Gastrocnemius medialis (tissue), 4 donors: Measurements from ENCODE around the gene POM121L2. TPM values are rescaled to one million over a fixed set of nuclear protein-coding genes. Genes with fewer than 3 reads are reported as not detected.

Source experiments
- ATAC-seq, 2 donors: fragments of 150-250 bp; one replicate each; pipeline ENCODE4 v1.9.1; 2016
- DNase-seq, 2 donors: peaks; one replicate each; pipeline ENCODE4 v3.0.0-alpha.2; 2019
- H3K27ac ChIP-seq, 4 donors: fragments of 200-600 bp; sonication (generic); 1 replicate in 1 of 4; 2 replicates in 3 of 4; pipeline ENCODE4 v1.5.1; 2016 to 2018; ENCODE audit warnings: mild to moderate bottlenecking in 2 of 4, moderate library complexity in 1 of 4
- H3K27me3 ChIP-seq, 3 donors: fragments of 200-600 bp; sonication (generic) in 2 of 3; 1 replicate in 1 of 3; 2 replicates in 2 of 3; pipeline versions ENCODE4 v1.5.1 to v1.6.0; 2016 to 2019; ENCODE audit warnings: mild to moderate bottlenecking in 1 of 3, moderate library complexity in 1 of 3
- H3K36me3 ChIP-seq, 2 donors: fragments of 200-600 bp; sonication (generic) in 1 of 2; one replicate each; pipeline ENCODE4 v1.5.1; 2017 to 2018
- H3K4me1 ChIP-seq, 2 donors: fragments of 200-600 bp; sonication (generic) in 1 of 2; one replicate each; pipeline ENCODE4 v1.5.1; 2016 to 2017; ENCODE audit warnings: mild to moderate bottlenecking in 2 of 2
- H3K4me3 ChIP-seq, 4 donors: fragments of 200-600 bp; sonication (generic) in 3 of 4; 1 replicate in 1 of 4; 2 replicates in 3 of 4; pipeline ENCODE4 v1.5.1; 2016 to 2019; ENCODE audit warnings: mild to moderate bottlenecking in 2 of 4
- H3K9me3 ChIP-seq, 3 donors: fragments of 200-600 bp; sonication (generic) in 2 of 3; 1 replicate in 1 of 3; 2 replicates in 2 of 3; pipeline ENCODE4 v1.5.1; 2016 to 2019
- POLR2A ChIP-seq, 2 donors: fragments of 450-650 bp; IDR thresholded peaks; one replicate each; pipeline ENCODE4 v1.6.1; 2017; ENCODE audit warnings: antibody characterized with exemption in 2 of 2, mild to moderate bottlenecking in 2 of 2, moderate library complexity in 2 of 2
- in situ Hi-C, 4 donors: fragments of 200-750 bp; cut with MboI; loops; one replicate each; pipeline versions ENCODE4 v1.15.0 to v1.8.0; 2017; ENCODE audit warnings: low sequenced_read_pairs in 4 of 4
- intact Hi-C: fragments of 100-400 bp; cut with DNase I; formaldehyde crosslinking; loops from one replicate; pipeline ENCODE4 v1.15.1; 2023; ENCODE audit warnings: low total_unique reads
- total RNA-seq, 4 donors: library from RNA; depleted of rRNA; stranded (reverse); fragments of >200 nt; gene quantifications; one replicate each; pipeline versions ENCODE4 v1.1.0 to v1.2.3, GENCODE V29; 2016
- TF ChIP-seq, protein P1 (sequence below), 5 experiments: fragments of 450-650 bp in 3 of 5; fragments of 200-600 bp in 2 of 5; sonication (generic) in 2 of 5; IDR thresholded peaks in 4 of 5; conservative IDR thresholded peaks in 1 of 5; 1 replicate in 4 of 5; 2 replicates in 1 of 5; pipeline ENCODE4 v1.5.1; 2016 to 2019; ENCODE audit warnings: antibody characterized with exemption in 5 of 5, mild to moderate bottlenecking in 3 of 5, moderate library complexity in 3 of 5

Gene POM121L2
- total RNA-seq, 4 donors from 2014 or later: not detected

DNA sequence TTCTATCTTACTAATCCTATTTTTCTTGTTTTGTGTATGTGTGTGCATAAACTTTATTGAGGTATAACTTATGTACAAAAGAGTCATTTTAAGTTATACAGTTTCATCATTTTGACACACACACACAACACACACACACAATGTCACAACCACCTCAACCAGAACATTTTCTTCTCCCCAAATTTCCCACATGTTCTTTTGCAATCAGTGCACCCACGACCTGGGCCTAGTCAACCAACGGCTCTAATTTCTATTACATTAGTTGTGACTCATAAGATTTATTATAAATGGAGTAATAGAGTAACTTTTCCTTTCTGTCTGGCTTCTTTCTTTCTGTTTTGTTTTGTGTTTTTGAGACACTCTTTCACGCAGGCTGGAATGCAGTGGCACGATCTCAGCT lies 9.8 kb upstream of the POM121L2 start:
- no peaks in the 10 kb centered on the region for H3K27me3 ChIP-seq
- in situ Hi-C loops: no loop called here

DNA sequence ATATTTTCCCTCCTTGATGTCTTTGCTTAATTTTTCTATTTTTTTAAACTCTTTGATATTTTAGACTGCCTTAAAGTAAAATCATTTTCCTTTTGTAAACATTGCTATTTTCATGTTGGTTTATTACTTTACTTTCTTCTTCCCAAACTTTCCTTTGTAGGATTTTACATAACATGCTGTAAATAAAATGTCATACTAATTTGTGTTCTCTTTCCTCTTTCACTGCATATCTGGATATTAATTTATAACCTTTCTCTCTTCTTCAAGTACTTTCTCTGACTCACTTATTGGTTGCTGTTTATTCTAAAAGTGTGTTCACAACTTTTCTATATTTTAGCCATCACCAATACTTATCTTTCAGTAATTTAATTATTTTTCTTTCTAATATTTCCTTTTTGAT lies 9.3 kb upstream of the POM121L2 start:
- Histone ChIP-seq H3K27me3 (no peaks in the 10 kb centered on the region), H3K4me3 (no peak overlapping the region), H3K9me3 (no peaks in the 10 kb centered on the region), H3K4me1 (no peaks in the 10 kb centered on the region), H3K36me3 (no peaks in the 10 kb centered on the region), H3K27ac (no peak overlapping the region)
- in situ Hi-C loops (no loop called here), intact Hi-C loops (no loop called here)
- ATAC-seq (no peak), DNase-seq (no peak)
- TF ChIP-seq, protein P1, sequence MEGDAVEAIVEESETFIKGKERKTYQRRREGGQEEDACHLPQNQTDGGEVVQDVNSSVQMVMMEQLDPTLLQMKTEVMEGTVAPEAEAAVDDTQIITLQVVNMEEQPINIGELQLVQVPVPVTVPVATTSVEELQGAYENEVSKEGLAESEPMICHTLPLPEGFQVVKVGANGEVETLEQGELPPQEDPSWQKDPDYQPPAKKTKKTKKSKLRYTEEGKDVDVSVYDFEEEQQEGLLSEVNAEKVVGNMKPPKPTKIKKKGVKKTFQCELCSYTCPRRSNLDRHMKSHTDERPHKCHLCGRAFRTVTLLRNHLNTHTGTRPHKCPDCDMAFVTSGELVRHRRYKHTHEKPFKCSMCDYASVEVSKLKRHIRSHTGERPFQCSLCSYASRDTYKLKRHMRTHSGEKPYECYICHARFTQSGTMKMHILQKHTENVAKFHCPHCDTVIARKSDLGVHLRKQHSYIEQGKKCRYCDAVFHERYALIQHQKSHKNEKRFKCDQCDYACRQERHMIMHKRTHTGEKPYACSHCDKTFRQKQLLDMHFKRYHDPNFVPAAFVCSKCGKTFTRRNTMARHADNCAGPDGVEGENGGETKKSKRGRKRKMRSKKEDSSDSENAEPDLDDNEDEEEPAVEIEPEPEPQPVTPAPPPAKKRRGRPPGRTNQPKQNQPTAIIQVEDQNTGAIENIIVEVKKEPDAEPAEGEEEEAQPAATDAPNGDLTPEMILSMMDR (IDR thresholded peaks at IDR 0.05 in 4 of 5, conservative IDR thresholded peaks at IDR 0.05 in 1 of 5): no peak

More for the DNA sequence above, 9.8 kb upstream of the POM121L2 start:
- TF ChIP-seq, protein P1 (IDR thresholded peaks at IDR 0.05 in 4 of 5, conservative IDR thresholded peaks at IDR 0.05 in 1 of 5): no peak
- TF ChIP-seq POLR2A (IDR thresholded peaks at IDR 0.05): no peak
- no peak for ATAC-seq
- H3K27ac ChIP-seq: no peak overlapping the region
- intact Hi-C loops: no loop called here
- H3K9me3 ChIP-seq: no peaks in the 10 kb centered on the region
- H3K36me3 ChIP-seq: no peaks in the 10 kb centered on the region
- no peaks in the 10 kb centered on the region for H3K4me1 ChIP-seq
- no peak for DNase-seq
- H3K4me3 ChIP-seq: no peak overlapping the region

DNA sequence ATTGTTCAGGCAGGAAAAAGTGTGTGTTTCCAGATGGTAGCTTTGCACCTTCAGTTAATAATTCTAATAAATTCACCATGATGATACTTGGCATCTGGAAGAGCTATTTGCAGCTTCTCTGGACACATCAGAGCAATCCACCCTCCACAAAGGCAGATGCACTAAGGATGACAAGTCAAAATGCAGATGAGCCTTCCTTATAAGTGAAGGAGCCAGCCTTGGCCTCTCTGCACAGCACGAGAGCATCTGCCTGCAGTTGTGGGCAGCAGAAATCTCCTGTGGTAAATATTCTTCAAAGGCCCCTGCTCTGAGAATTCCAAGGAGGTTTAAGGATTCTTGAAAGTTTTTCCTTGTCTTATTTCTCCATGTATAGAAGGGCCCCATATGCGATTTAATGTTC lies 6.9 kb upstream of the POM121L2 start:
- no peak for DNase-seq
- TF ChIP-seq POLR2A (IDR thresholded peaks at IDR 0.05): no peak
- TF ChIP-seq, protein P1 (IDR thresholded peaks at IDR 0.05 in 4 of 5, conservative IDR thresholded peaks at IDR 0.05 in 1 of 5): no peak
- Histone ChIP-seq H3K4me1 (no peaks in the 10 kb centered on the region), H3K9me3 (no peaks in the 10 kb centered on the region), H3K36me3 (no peaks in the 10 kb centered on the region), H3K27me3 (peaks cover 0 to under 1% (median 0%) of the 10 kb centered on the region in 3 donors), H3K4me3 (no peak overlapping the region), H3K27ac (no peak overlapping the region)
- ATAC-seq: no peak
- in situ Hi-C loops (no loop called here), intact Hi-C loops (no loop called here)

DNA sequence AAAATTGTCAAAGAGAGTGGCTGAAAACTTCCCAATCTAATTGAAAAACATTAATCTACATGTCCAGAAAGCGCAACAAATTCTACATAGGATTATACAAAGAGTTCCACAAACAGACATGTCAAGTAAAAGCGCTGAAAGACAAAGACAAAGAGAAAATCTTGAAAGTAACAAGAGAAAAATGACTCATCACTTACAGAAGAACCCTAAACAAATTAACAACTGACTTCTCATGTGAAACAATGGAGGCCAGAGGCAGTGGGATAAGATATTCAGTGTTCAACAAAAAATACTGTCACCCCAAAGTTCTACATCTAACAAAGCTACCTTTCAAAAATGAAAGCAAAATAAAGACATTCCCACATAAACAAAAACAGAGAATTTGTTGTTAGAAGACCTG lies 2.0 kb upstream of the POM121L2 start:
- intact Hi-C loops: no loop called here
- Histone ChIP-seq H3K36me3 (no peaks in the 10 kb centered on the region), H3K27me3 (peaks cover 38 to 49% (median 42%) of the 10 kb centered on the region in 3 donors), H3K27ac (no peak overlapping the region), H3K9me3 (no peaks in the 10 kb centered on the region), H3K4me3 (no peak overlapping the region), H3K4me1 (peaks cover 0 to 6% of the 10 kb centered on the region in 2 donors)
- DNase-seq (no peak), ATAC-seq (no peak)
- in situ Hi-C loops: no loop called here
- TF ChIP-seq, protein P1 (IDR thresholded peaks at IDR 0.05 in 4 of 5, conservative IDR thresholded peaks at IDR 0.05 in 1 of 5): no peak
- TF ChIP-seq POLR2A (IDR thresholded peaks at IDR 0.05): no peak

DNA sequence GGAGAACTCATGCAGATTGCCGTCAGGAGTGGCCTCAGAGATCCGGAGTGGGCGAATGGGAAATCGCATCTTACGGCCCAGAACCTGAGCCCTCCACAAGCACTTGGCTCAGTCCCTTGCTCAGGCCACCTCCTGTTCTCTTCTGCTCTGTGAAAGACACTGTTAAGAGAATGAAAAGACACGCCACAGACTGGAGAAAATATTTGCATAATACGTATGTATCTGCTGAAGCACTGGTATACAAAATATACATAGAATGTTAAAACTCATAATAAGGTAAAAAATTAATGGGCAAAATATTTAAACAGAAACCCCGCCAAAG lies 838 bp upstream of the POM121L2 start:
- Histone ChIP-seq H3K27me3 (peaks cover 46 to 49% (median 47%) of the 10 kb centered on the region in 3 donors), H3K4me3 (peak overlapping the region in 2 of 4 donors; percentile 37 to 38), H3K36me3 (no peaks in the 10 kb centered on the region), H3K27ac (no peak overlapping the region), H3K4me1 (peaks cover 0 to 6% of the 10 kb centered on the region in 2 donors), H3K9me3 (no peaks in the 10 kb centered on the region)
- DNase-seq (no peak), ATAC-seq (no peak)
- in situ Hi-C loops (no loop called here), intact Hi-C loops (no loop called here)
- TF ChIP-seq, protein P1 (IDR thresholded peaks at IDR 0.05 in 4 of 5, conservative IDR thresholded peaks at IDR 0.05 in 1 of 5): peak in 1 of 5 experiments; percentile 4
- no peak for TF ChIP-seq POLR2A (IDR thresholded peaks at IDR 0.05)
